HG03196 (cell line): Measurements from ENCODE around the gene HAT1.

Experiments
- ATAC-seq: cut with Tn5 transposase; IDR thresholded peaks from one replicate; pipeline ENCODE4 v1.9.1; 2021; ENCODE audit not compliant: unreplicated experiment

HAT1 gene

DNA sequence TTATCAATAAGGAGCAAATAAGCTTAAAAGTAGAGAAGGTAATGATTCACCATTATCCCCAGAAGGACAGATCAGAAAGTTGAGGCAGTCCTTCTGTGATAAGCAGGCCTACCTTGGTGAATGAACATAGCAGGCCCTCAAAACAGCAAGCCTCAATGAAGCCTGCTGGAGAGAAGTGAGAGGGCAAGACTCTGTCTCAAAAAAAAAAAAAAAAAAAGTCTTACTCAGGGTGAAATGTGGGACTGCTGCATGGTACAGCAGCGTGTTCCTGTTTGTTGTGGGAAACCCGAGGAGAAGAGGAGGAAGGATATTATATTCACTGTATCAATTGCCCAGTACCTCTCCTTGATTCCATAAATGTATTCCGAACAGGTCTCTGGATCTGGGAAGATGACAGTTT lies 8.7 kb upstream of the HAT1 start:
- no peak for ATAC-seq

- no peak for ATAC-seq
These were observed 2.8 kb upstream of the HAT1 start for GRCh38 chr2:171919453-171919852.

DNA sequence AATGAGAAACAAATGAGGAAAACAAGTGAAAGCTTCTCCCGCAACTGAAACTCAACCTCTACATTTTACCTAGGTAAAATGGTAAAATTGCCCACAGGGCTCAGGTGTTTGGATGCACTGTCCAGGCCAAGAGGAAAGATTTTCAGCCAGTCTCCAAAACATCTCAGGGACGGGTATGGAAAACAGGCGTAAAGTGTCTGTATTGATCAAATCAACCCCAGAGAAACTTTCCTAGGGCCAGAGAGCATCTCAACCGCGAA lies 361 bp upstream of the HAT1 start:
- peak; percentile 17 for ATAC-seq

- no peak for ATAC-seq
These were observed 945 bp downstream of the HAT1 start for GRCh38 chr2:171923206-171923605.

DNA sequence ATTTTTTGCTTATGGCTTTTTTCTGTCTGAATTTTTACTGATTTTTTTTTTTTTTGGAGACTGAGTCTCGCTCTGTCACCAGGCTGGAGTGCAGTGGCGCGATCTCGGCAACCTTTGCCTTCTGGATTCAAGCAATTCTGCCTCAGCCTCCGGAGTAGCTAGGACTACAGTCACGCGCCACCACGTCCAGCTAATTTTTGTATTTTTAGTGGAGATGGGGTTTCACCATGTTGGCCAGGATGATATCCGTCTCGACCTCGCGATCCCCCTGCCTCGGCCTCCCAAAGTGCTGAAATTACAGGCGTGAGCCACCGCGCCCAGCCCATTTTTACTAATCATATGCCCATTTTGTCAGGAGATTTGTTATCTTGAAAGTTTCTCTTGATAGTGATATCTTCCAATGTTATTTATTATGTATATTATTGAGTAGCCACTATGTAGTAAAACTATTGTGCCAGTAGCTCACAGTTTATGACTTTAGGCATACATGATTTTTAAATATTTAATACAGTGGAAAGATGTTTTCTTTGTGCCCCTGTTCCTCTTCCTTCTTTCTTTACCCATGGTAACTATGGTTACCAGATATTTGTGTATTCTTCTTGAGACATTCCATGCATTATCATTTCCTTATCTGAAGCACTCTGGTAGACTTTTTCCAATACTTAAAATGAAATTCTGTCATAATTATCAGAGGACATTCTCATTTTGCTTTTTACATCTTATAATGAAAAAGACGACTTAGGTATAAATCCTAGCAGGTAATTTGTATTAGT lies 2.1 kb downstream of the HAT1 start:
- ATAC-seq: no peak

- no peak for ATAC-seq
These were observed 8.1 kb downstream of the HAT1 start for GRCh38 chr2:171930385-171930784.

DNA sequence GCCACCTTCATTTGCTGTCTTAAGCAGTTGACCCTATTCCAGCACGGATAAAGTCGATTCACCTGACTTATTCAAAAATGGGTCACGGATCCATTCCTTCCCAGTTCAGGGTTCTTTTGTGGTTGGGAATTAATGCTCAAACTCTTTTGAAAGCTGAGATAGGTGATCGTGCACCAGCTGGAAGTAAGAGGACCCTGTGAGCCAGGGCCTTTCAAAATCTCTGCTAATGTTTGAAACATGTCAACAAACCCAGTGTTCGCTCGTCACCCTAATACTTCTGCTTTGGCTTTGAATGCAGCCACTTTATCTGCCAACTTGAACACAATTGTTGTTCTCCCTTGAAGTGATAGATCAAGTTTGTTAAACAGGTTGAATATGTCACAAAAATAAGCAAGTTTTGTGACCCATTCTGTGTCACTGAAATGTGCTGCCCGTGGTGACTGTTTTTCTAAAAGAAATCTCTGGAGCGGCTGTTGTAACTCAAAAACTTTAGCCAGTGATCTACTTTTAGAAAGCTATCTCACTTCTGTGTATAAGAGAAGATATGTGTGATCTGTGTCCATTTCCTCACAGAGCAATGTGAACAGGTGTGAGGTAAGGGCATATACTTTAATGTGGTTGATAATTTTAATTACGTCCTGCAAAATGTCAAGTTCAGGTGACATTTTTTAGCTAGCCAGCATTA lies 16.9 kb downstream of the HAT1 start:
- ATAC-seq: no peak

GRCh38 chr2:171939743-171940071 lies 17.4 kb downstream of the HAT1 start:
- no peak for ATAC-seq

DNA sequence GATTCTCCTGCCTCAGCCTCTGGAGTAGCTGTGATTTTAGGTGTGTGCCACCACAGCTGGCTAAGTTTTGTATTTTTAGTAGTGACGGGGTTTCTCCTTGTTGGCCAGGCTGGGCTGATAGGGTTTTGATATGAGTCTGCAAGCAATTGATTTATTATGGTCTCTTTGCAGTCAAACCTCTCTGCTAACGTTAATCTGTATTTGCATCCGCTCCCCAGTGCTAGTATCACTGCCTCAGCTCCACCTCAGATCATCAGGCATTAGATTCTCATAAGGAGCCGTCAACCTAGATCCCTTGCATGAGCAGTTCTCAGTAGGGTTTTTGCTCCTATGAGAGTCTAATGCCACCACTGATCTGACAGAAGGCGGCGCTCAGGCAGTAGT lies 19.0 kb downstream of the HAT1 start:
- ATAC-seq: no peak

DNA sequence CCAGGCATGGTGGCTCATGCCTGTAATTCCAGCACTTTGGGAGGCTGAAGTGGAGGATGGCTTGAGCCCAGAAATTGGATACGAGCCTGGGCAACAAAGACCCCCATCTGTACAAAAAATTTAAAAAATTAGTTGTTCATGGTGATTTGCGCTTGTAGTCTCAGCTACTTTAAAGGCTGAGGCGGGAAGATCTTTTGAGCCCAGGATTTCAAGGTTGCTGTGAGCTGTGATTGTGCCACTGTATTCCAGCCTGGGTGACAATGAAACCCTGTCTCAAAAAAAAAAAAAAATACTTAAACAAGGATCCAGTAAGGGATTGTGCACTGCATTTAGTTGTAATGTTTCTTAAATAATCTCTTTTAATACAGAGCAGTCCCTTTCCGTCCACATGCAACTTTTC lies 21.6 kb downstream of the HAT1 start:
- ATAC-seq: no peak

GRCh38 chr2:171952276-171952675 lies 30.0 kb downstream of the HAT1 start:
- ATAC-seq: no peak

DNA sequence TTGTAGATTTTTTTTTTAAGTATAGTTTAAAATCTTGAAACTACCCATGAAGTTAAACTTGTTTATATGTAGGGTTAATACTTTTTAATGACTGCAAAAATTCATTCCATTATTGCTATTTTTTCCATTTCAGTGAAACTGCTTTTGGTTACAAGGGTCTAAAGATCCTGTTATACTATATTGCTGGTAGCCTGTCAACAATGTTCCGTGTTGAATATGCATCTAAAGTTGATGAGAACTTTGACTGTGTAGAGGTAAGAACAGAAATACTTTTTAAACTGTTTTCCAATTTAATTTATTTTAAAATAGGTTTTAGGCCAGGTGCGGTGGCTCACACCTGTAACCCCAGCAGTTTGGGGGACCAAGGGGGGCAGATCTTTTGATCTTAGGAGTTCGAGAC lies 30.5 kb downstream of the HAT1 start:
- ATAC-seq: no peak

DNA sequence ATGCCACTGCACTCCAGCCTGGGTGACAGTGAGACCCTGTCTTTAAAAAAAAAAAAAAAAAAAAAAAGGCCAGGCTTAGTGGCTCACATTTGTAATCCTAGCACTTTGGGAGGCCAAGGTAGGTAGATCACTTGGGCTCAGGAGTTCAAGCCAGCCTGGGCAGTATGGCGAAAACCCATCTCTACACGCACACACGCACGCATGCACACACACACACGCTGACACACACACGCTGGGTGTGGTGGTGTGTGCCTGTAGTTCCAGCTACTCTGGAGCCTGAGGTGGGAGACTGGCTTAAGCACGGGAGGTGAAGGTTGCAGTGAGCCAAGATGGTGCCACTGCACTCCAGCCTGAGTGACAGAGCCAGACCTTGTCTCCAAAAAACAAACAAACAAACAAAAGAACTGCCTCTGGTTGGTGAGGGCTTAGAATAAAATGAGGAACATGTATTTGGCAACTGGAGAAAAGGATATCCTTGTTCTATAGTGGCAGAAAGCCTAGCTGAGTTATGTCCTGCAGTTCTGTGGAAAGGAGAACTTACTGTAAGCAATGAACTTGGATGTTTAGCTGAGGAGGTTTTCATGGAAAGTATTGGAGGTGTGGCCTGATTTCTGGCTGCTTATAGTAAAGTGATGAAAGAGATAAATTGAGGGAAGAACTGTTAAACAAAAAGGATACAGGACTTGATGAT lies 34.0 kb downstream of the HAT1 start:
- no peak for ATAC-seq

GRCh38 chr2:171957061-171957460 lies 34.8 kb downstream of the HAT1 start:
- ATAC-seq: no peak

DNA sequence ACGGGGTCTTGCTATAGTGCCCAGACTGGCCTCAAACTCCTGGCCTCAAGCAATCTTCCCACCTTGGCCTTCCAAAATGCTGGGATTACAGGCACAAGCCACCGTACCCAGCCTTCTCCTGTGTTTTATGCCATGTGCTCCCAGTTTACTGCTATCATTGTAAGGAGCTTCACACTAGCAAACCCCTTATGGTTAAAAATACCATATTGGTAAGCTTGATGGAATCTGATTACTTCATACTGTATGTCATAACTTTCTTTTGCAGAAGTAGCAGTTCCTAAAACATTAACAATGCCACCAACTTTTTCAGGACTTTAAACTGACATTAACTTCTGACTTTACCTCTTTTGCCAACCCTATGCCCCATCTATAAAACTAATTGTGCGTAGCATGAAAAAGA lies 36.2 kb downstream of the HAT1 start:
- ATAC-seq: no peak

DNA sequence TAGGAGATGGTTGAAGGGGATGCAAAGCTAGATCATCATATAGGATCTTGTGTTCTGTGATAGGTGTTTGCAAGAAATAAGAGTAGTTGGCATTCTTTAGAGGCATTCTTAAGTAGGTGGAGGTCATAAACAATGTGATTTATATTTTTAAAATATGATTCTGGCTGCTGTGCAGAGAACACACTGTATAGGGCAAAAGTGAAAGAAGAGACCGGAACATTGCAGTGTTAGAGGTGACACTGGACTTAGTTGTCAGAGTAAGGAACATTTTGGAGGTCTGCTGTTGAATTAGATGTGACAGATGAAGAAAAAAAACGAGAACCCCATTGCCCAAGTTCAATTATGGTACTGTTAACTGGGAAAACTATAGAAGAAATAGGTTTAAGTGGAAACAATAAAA lies 37.7 kb downstream of the HAT1 start:
- ATAC-seq: no peak

DNA sequence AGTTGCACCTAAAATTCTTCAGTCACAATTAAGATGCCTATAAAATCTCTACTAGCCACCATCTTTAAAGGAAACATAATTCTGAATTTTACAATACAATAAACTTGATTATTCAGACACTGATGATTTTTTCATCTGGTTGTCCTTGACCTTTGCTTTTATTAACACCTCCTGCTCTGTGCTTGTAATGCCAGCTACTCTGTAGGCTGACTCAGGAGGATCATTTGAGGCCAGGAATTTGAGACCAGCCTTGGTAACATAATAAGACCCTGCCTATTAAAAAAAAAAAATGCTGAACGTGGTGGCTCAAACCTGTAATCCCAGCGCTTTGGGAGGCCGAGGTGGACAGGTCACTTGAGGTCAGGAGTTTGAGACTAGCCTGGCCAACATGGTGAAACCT lies 38.3 kb downstream of the HAT1 start:
- ATAC-seq: no peak

DNA sequence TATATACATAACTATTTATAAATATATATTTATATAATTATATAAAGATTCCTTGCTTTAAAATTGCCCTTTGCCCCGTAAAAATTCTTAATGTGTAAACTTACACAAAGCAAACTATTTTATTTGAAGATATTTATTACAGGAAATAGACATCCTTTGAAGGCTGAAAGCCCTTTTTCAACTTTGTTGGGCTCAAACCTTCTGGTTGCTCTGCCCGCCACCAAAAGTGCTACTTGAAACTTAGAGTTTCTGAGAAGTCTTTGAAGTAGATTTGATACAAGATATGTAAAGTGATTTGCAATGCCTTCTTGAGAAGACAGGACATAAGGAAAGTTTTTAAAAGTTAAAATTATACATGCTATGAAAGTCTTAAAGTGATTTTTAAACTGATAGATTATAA lies 40.9 kb downstream of the HAT1 start:
- ATAC-seq: no peak

DNA sequence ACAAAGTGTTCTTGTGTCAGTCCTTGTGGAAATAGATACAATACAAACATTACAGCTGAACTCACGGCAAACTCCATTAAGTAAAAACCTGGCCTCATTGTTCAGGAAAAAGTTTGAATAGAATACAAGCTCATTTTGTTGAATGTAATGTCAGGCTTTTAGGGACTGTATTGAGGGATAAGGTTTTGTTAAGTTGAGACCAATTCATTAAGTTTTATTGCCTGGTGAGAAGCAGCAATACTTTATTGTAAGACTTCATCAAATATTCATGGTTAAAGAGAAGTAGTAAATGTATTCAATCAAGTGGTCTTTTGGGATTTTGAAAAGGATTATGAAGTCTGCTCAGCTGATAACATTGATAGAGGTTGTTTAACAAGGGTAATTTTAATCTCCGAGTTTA lies 42.0 kb downstream of the HAT1 start:
- no peak for ATAC-seq

GRCh38 chr2:171965238-171965637 lies 43.0 kb downstream of the HAT1 start:
- ATAC-seq: no peak

DNA sequence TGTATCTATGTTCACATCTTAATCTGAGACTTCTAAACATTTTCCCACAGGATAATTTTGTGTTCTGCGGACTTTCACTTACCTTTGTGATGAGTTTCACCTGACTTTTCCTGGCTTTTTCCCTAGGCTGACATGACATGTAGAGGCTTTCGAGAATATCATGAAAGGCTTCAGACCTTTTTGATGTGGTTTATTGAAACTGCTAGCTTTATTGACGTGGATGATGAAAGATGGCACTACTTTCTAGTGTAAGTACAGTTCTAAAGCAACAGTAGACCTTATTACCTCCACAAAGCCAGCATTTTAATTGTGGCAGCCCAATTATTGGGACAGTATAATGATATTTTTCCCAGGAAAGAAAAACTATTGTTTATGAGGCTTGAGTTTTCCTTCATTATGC lies 43.4 kb downstream of the HAT1 start:
- no peak for ATAC-seq

- no peak for ATAC-seq
These were observed 44.0 kb downstream of the HAT1 start for GRCh38 chr2:171966235-171966634.

GRCh38 chr2:171966688-171967087 lies 44.4 kb downstream of the HAT1 start:
- ATAC-seq: no peak
